ENCODE data around the gene SPG7. TPM values are rescaled to one million over a fixed set of nuclear protein-coding genes. Genes with fewer than 3 reads are reported as not detected.
A peak's percentile ranks its signal among the peaks of the same experiment; 100 is the strongest.

Gene SPG7
- total RNA-seq, 4 donors from 2014 or later, result 58.8 to 94.3 (median 83.3) TPM

- 73% methylated on average over 17 of the region's 22 CpGs for WGBS
- no peaks in the 10 kb centered on the region for H3K9me3 ChIP-seq
- peaks cover 44 to 61% (median 56%) of the 10 kb centered on the region in 4 donors for H3K4me1 ChIP-seq
- TF ChIP-seq POLR2A (IDR thresholded peaks at IDR 0.05; ENCODE audit: low read depth), result no peak
- TF ChIP-seq, protein P1, sequence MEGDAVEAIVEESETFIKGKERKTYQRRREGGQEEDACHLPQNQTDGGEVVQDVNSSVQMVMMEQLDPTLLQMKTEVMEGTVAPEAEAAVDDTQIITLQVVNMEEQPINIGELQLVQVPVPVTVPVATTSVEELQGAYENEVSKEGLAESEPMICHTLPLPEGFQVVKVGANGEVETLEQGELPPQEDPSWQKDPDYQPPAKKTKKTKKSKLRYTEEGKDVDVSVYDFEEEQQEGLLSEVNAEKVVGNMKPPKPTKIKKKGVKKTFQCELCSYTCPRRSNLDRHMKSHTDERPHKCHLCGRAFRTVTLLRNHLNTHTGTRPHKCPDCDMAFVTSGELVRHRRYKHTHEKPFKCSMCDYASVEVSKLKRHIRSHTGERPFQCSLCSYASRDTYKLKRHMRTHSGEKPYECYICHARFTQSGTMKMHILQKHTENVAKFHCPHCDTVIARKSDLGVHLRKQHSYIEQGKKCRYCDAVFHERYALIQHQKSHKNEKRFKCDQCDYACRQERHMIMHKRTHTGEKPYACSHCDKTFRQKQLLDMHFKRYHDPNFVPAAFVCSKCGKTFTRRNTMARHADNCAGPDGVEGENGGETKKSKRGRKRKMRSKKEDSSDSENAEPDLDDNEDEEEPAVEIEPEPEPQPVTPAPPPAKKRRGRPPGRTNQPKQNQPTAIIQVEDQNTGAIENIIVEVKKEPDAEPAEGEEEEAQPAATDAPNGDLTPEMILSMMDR (IDR thresholded peaks at IDR 0.05), result no peak
- no peak for TF ChIP-seq EP300 (IDR thresholded peaks at IDR 0.05)
- no peak for TF ChIP-seq POLR2AphosphoS5 (IDR thresholded peaks at IDR 0.05)
- H3K27ac ChIP-seq (replicated peaks in 1 of 4), result peak overlapping the region in 1 of 4 donors; percentile 36
- intact Hi-C loops (cut with DNase I), result loop anchor here (5.0 kb wide), 1 partner anchor 237 kb away; no protein-coding TSS in a partner anchor
- no peak overlapping the region for H3K4me3 ChIP-seq
- DNase-seq (ENCODE audit: extremely low spot score), result no peak
- H3K36me3 ChIP-seq, result peaks cover 21 to 41% (median 39%) of the 10 kb centered on the region in 4 donors
- H3K27me3 ChIP-seq, result peaks cover 0 to 16% (median 6%) of the 10 kb centered on the region in 4 donors
These were observed 56.5 kb downstream of the SPG7 start for GRCh38 chr16:89564476-89565255.

DNA sequence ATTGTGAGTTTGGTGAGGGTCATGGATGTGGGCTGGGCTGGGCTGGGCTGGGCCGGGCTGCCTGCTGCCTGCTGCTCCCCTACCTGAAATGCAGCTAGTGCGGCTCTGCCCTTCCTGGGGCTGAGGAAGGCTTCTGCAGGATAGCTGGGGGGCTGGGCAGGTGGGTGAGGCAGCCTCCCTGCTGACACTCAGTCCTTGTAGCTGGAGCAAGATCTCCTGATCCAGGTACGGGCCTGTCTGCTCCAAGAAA lies 57.0 kb downstream of the SPG7 start:
- no peak for TF ChIP-seq EP300 (IDR thresholded peaks at IDR 0.05)
- TF ChIP-seq, protein P1 (IDR thresholded peaks at IDR 0.05), result no peak
- no peak for TF ChIP-seq POLR2AphosphoS5 (IDR thresholded peaks at IDR 0.05)
- no peak for TF ChIP-seq POLR2A (IDR thresholded peaks at IDR 0.05; ENCODE audit: low read depth)
- peaks cover 0 to 21% (median 7%) of the 10 kb centered on the region in 4 donors for H3K27me3 ChIP-seq
- DNase-seq (ENCODE audit: extremely low spot score), result no peak
- H3K27ac ChIP-seq (replicated peaks in 1 of 4), result peak overlapping the region in 1 of 4 donors; percentile 36
- H3K9me3 ChIP-seq, result no peaks in the 10 kb centered on the region
- H3K4me1 ChIP-seq, result peaks cover 41 to 57% (median 53%) of the 10 kb centered on the region in 4 donors
- WGBS, result 40% methylated on average over 1 of the region's 3 CpGs
- H3K36me3 ChIP-seq, result peaks cover 21 to 41% (median 39%) of the 10 kb centered on the region in 4 donors
- intact Hi-C loops (cut with DNase I), result no loop called here
- peak overlapping the region in 1 of 4 donors; percentile 7 for H3K4me3 ChIP-seq

DNA sequence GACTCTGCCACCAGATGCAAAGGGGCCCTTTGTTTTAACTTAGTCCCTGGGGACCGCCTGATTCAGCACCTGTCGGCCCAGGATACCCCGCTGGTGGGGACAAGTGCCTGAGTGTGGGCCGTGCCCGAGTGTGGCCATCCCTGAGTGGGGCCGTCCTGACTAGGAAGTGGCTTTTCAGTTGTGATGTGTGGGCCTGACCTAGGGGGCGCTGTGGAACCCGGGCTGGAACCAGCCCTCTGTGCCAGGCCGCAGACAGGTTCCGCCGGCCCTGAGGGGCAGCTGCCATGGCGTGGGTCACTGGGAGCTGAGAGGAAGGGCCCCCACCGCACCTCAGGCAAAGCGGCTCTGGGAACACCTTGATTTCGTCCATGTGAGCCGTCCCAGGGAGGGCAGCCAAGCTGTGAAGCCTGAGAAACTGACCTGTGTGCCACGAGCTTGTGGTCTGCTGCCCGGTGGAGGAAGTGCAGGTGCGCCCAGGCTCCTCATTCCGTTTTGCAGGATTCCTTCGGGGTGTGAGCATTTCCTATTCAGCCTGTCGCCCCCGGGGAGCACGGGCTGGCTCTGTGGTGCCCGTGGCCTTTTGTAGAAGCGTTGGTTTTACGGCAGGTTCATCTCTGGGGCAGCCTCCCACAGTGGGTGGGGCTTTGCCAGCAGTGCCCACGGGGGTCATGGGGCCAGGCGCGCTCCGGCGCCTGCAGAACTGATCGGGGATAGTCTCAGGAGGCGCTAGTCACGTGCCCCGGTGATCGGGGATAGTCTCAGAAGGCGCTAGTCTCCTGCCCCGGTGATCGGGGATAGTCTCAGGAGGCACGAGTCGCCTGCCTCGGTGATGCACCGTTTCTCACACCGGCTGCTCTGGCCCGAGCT lies 57.5 kb downstream of the SPG7 start:
- H3K27ac ChIP-seq (replicated peaks in 1 of 4), result peak overlapping the region in 1 of 4 donors; percentile 36
- no peaks in the 10 kb centered on the region for H3K9me3 ChIP-seq
- peaks cover 0 to 27% (median 5%) of the 10 kb centered on the region in 4 donors for H3K27me3 ChIP-seq
- intact Hi-C loops (cut with DNase I), result no loop called here
- no peak for DNase-seq (ENCODE audit: extremely low spot score)
- H3K4me3 ChIP-seq, result peak overlapping the region; percentile 7 to 36 (median 19)
- peaks cover 21 to 41% (median 39%) of the 10 kb centered on the region in 4 donors for H3K36me3 ChIP-seq
- peaks cover 41 to 57% (median 53%) of the 10 kb centered on the region in 4 donors for H3K4me1 ChIP-seq
- TF ChIP-seq POLR2A (IDR thresholded peaks at IDR 0.05; ENCODE audit: low read depth) (peak; percentile 12), EP300 (IDR thresholded peaks at IDR 0.05) (no peak), POLR2AphosphoS5 (IDR thresholded peaks at IDR 0.05) (peak; percentile 24 to 60)
- TF ChIP-seq, protein P1 (IDR thresholded peaks at IDR 0.05), result peak; percentile 17 to 43 (median 26)
- 4% methylated on average over 39 of the region's 46 CpGs for WGBS

GRCh38 chr16:89567656-89568594 lies 59.7 kb downstream of the SPG7 start:
- peaks cover 12 to 21% (median 21%) of the 10 kb centered on the region in 4 donors for H3K36me3 ChIP-seq
- H3K27me3 ChIP-seq, result peaks cover 0 to 47% (median 5%) of the 10 kb centered on the region in 4 donors
- TF ChIP-seq EP300 (IDR thresholded peaks at IDR 0.05) (no peak), POLR2A (IDR thresholded peaks at IDR 0.05; ENCODE audit: low read depth) (no peak), POLR2AphosphoS5 (IDR thresholded peaks at IDR 0.05) (no peak)
- TF ChIP-seq, protein P1 (IDR thresholded peaks at IDR 0.05), result no peak
- H3K4me3 ChIP-seq, result no peak overlapping the region
- DNase-seq (ENCODE audit: extremely low spot score), result no peak
- WGBS, result 74% methylated on average over 27 of the region's 30 CpGs
- H3K9me3 ChIP-seq, result no peaks in the 10 kb centered on the region
- no peak overlapping the region for H3K27ac ChIP-seq (replicated peaks in 1 of 4)
- H3K4me1 ChIP-seq, result peaks cover 25 to 48% (median 40%) of the 10 kb centered on the region in 4 donors
- intact Hi-C loops (cut with DNase I), result no loop called here
